Immature natural killer cell (primary cell): ENCODE results near the gene ADGRD1. TPM values are rescaled to one million over a fixed set of nuclear protein-coding genes. Genes with fewer than 3 reads are reported as not detected.

Source experiments
- polyA plus RNA-seq, 3 donors: library from polyadenylated mRNA; unstranded; fragments of 300-500 nt; fragmentation: Illumina TruSeq; gene quantifications; one replicate each; pipeline ENCODE4 v1.2.3, GENCODE V29; 2021

Gene ADGRD1
- polyA plus RNA-seq, 3 donors from 2014 or later = not detected

Other genes starting within 250 kb of the ADGRD1 start
- not detected for gene RIMBP2, start 237.6 kb upstream of the ADGRD1 start, polyA plus RNA-seq
- gene STX2, start 114.7 kb upstream of the ADGRD1 start, polyA plus RNA-seq = 1 to 10 TPM; 3.3 to 5.8 (median 3.6) TPM
- gene RAN, start 81.8 kb upstream of the ADGRD1 start, polyA plus RNA-seq = 100 to 1,000 TPM; 428 to 585 (median 478) TPM